ENCODE measurements around the gene NTN1.

- no peak for TF ChIP-seq CTCF (IDR thresholded peaks at IDR 0.05; ENCODE audit: low read length)
- no peak for TF ChIP-seq EZH2 (IDR thresholded peaks at IDR 0.05; ENCODE audit: borderline replicate concordance, low read length)
These were observed 249.6 kb downstream of the NTN1 start for GRCh38 chr17:9270921-9271320.

Data from OCI-LY1 (cell line).